H1 (cell line): ENCODE measurements around the gene COL26A1. TPM values are rescaled to one million over a fixed set of nuclear protein-coding genes. Genes with fewer than 3 reads are reported as not detected.

Source experiments
- ATF2 ChIP-seq: IDR thresholded peaks from 2 replicates; pipeline ENCODE4 v1.6.1; 2012; ENCODE audit warnings: low read length, inconsistent platforms
- BRCA1 ChIP-seq: IDR thresholded peaks from 2 replicates; pipeline ENCODE4 v1.6.1; 2012; ENCODE audit warnings: low read depth, low read length, improper control_type of control experiment
- CBX5 ChIP-seq: fragments of 300-800, 300-1000 bp; sonication (generic); IDR thresholded peaks from 2 replicates; pipeline ENCODE4 v1.7.1; 2016; ENCODE audit warnings: antibody characterized with exemption, low read length, low read depth
- CHD7 ChIP-seq: fragments of 300-600 bp; sonication (generic); IDR thresholded peaks from 2 replicates; pipeline ENCODE4 v1.7.1; 2012; ENCODE audit warnings: low read length, moderate library complexity, mild to moderate bottlenecking, inconsistent platforms; ENCODE audit not compliant: insufficient replicate concordance
- GTF2F1 ChIP-seq: IDR thresholded peaks from 2 replicates; pipeline ENCODE4 v1.6.1; 2012; ENCODE audit warnings: low read depth, low read length, improper control_type of control experiment, borderline replicate concordance
- RFX5 ChIP-seq: IDR thresholded peaks from 2 replicates; pipeline ENCODE4 v1.6.1; 2011; ENCODE audit warnings: low read depth, low read length, improper control_type of control experiment, borderline replicate concordance
- SRF ChIP-seq: IDR thresholded peaks from 2 replicates; pipeline ENCODE4 v1.6.1; 2011; ENCODE audit warnings: mild to moderate bottlenecking, low read depth, low read length, moderate library complexity
- polyA plus RNA-seq, 7 experiments: library from polyadenylated mRNA; depleted of rRNA in 3 of 7; stranded (reverse) in 5 of 7; unstranded in 2 of 7; fragments of >200 nt in 5 of 7; fragments of 200-250 nt in 2 of 7; gene quantifications; 1 replicate in 5 of 7; 2 replicates in 1 of 7; 4 replicates in 1 of 7; pipeline versions ENCODE4 v1.2.1 to v1.2.3, GENCODE V29; 2011 to 2013; ENCODE audit warnings: missing spikeins in 2 of 7, mixed read lengths in 2 of 7
- total RNA-seq: library from RNA; stranded (reverse); fragmentation: NEBNext Ultra II Directional; extraction: Animal tissue kit (Norgen Biotek cat#: 25700); gene quantifications from 2 replicates; pipeline ENCODE4 v1.2.1, GENCODE V29; 2021

COL26A1 gene
- total and polyA plus RNA-seq, 2 of the 8 experiments (the other 6 are each of a cell fraction or from before 2014, with no cell fraction given): 51.1 to 68.8 TPM

GRCh38 chr7:101507791-101508252 lies 145.1 kb downstream of the COL26A1 start (continued):
- no peak for TF ChIP-seq CHD7
- no peak for TF ChIP-seq CBX5
- no peak for TF ChIP-seq SRF
- no peak for TF ChIP-seq RFX5
- peak; percentile 73; the same call in 1 of the 2 replicates for TF ChIP-seq ATF2
- no peak for TF ChIP-seq BRCA1
- no peak for TF ChIP-seq GTF2F1
